HG02840 (cell line): ENCODE results near the gene PCDHB10.
"Not testable (repeated sequence)": the region's sequence is repeated elsewhere in the genome, so short reads cannot be mapped to it uniquely, and the experiment has no call there.

Source experiments
- ATAC-seq: cut with Tn5 transposase; IDR thresholded peaks from one replicate; pipeline ENCODE4 v1.9.1; 2021; ENCODE audit warnings: mild to moderate bottlenecking, moderate library complexity, moderate number of reproducible peaks; ENCODE audit not compliant: unreplicated experiment, low FRiP score

The PCDHB10 gene

GRCh38 chr5:141192110-141192725, at the start of gene PCDHB10:
TSS of gene PCDHB10 (plus strand) at chr5:141192353. CDS start at chr5:141192553, 200 bp downstream.
- ATAC-seq, result no peak

GRCh38 chr5:141149812-141150211, 42.3 kb upstream of the PCDHB10 start, which contains the start of gene PCDHB6:
TSS of gene PCDHB6 (plus strand) at chr5:141150057. CDS start at chr5:141150258, 201 bp downstream.
- ATAC-seq, result no peak

DNA sequence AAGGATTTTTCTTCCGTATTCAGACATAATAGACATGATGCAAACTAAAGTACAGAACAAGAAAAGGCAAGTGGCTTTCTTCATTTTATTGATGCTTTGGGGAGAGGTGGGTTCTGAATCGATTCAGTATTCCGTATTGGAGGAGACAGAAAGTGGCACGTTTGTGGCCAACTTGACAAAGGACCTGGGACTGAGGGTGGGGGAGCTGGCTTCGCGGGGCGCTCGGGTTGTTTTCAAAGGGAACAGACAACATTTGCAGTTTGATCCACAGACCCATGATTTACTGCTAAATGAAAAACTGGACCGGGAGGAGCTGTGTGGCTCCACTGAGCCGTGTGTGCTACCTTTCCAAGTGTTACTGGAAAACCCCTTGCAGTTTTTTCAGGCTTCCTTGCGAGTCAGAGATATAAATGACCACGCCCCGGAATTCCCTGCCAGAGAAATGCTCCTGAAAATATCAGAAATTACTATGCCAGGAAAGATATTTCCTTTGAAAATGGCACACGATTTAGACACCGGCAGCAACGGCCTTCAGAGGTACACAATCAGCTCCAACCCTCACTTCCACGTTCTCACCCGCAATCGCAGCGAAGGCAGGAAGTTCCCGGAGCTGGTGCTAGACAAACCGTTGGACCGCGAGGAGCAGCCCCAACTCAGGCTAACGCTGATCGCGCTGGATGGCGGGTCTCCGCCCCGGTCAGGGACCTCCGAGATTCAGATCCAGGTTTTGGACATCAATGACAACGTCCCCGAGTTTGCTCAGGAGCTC, 41.7 kb upstream of the PCDHB10 start:
- no peak for ATAC-seq

GRCh38 chr5:141150993-141151325, 41.2 kb upstream of the PCDHB10 start:
- no peak for ATAC-seq

- not testable (repeated sequence) for ATAC-seq
Observed at GRCh38 chr5:141151632-141152031, 40.5 kb upstream of the PCDHB10 start.

GRCh38 chr5:141152096-141152495, 40.1 kb upstream of the PCDHB10 start:
- ATAC-seq, result not testable (repeated sequence)

DNA sequence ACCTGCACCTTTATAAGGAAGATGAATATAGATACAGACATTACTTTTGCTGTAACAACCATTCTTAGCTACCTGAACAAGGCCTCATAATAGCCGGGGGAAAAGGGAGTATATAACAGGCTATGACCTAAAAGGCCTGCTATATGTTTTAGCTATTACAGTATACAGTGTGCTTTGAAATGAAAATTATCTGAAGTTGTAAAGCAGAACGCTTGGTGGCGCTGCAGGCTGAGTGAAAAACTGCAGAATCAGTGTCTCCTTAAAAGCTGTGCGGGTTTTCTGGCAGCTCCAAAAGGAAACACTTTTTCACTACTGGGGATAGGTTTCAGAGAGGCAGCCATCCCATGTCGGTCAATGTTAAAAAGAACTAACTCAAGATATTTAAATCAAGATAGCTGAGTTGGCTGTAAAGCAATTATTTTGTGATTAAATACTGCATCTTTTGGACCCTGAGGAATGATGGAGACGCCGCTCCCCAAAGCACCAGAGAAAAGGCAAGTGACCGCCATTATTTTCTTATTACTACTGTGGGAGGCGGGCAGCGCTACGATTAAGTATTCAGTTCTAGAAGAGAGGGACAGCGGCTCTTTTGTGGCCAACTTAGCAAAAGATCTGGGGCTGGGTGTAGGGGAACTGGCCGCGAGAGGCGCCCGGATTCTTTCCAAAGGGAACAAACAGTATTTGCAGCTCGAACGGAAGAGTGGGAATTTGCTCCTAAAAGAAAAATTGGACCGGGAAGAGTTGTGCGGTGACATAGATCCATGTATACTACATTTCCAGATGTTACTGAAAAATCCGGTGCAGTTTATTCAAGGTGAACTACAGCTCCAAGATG, 36.4 kb upstream of the PCDHB10 start:
- no peak for ATAC-seq

DNA sequence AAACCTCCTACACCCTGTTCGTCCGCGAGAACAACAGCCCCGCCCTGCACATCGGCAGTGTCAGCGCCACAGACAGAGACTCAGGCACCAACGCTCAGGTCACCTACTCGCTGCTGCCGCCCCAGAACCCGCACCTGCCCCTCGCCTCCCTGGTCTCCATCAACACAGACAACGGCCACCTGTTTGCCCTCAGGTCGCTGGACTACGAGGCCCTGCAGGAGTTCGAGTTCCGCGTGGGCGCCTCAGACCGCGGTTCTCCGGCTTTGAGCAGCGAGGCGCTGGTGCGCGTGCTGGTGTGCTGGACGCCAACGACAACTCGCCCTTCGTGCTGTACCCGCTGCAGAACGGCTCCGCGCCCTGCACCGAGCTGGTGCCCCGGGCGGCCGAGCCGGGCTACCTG, 34.8 kb upstream of the PCDHB10 start:
- ATAC-seq, result not testable (repeated sequence)

DNA sequence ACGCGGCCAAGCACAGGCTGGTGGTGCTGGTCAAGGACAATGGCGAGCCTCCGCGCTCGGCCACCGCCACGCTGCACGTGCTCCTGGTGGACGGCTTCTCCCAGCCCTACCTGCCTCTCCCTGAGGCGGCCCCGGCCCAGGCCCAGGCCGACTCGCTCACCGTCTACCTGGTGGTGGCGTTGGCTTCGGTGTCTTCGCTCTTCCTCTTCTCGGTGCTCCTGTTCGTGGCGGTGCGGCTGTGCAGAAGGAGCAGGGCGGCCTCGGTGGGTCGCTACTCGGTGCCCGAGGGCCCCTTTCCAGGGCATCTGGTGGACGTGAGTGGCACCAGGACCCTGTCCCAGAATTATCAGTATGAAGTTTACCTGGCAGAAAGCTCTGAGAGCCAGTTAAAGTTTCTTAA, 34.3 kb upstream of the PCDHB10 start:
- ATAC-seq, result not testable (repeated sequence)

GRCh38 chr5:141172381-141173204, 19.6 kb upstream of the PCDHB10 start, which contains the start of gene PCDHB7:
TSS of gene PCDHB7 (plus strand) at chr5:141172644. CDS start at chr5:141172836, 192 bp downstream.
- no peak for ATAC-seq

GRCh38 chr5:141174291-141175104, 17.7 kb upstream of the PCDHB10 start:
- ATAC-seq, result not testable (repeated sequence)

DNA sequence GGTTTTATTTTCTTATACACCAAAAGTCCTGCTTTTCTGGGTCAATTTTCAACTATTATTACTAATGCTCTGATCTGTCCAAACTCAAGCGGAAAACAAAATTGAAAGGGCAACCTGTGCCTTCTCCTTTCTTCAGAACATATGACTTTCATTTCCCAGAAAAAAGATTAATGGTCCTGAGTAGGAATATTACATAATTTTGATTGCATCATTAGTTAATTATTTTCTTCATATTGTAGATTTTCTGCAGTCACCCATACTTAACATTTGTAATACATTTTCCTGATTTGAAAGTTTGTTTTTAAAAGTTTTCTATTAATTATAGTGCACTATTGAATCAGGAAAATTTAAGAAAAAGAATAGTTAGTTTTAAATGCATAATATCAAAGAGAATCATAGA, 16.2 kb upstream of the PCDHB10 start:
- ATAC-seq, result no peak

GRCh38 chr5:141177577-141178191, 14.5 kb upstream of the PCDHB10 start, which contains the start of gene PCDHB8:
TSS of gene PCDHB8 (plus strand) at chr5:141177790. CDS start at chr5:141178035, 245 bp downstream.
- not testable (repeated sequence) for ATAC-seq

DNA sequence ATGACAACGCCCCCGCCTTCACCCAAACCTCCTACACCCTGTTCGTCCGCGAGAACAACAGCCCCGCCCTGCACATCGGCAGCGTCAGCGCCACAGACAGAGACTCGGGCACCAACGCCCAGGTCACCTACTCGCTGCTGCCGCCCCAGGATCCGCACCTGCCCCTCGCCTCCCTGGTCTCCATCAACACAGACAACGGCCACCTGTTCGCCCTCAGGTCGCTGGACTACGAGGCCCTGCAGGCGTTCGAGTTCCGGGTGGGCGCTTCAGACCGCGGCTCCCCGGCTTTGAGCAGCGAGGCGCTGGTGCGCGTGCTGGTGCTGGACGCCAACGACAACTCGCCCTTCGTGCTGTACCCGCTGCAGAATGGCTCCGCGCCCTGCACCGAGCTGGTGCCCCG, 12.8 kb upstream of the PCDHB10 start:
- ATAC-seq, result not testable (repeated sequence)

- ATAC-seq, result not testable (repeated sequence)
Observed at GRCh38 chr5:141179876-141180275, 12.3 kb upstream of the PCDHB10 start.

- ATAC-seq, result no peak
Observed at GRCh38 chr5:141180313-141180712, 11.8 kb upstream of the PCDHB10 start.

DNA sequence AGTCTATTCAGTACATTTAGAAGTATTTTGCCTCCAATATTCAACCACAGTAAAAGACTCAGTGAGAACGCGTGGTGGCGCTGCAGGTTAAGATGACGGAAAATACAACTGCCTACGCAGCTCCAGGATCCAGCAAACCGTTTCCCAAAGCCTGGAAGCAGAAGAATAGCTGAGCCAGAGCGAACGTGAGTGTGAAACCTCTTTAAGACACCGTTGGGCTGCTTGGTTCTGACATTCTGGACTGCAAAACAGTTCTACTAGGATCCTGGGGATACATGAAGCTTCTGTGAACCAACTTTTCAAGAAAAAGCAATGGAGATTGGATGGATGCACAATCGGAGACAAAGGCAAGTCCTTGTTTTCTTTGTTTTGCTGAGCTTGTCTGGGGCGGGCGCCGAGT, 9.9 kb upstream of the PCDHB10 start, which contains the start of gene PCDHB16:
PCDHB16 (plus strand) TSS at position 140 of the 400 bp plus-strand sequence; CDS start at position 313, 173 bp downstream.
- no peak for ATAC-seq

GRCh38 chr5:141184117-141184855, 7.9 kb upstream of the PCDHB10 start:
- ATAC-seq, result not testable (repeated sequence)
